Stromal cell of bone marrow (primary cell): Measurements from ENCODE around the gene SLC43A1.

Experiments used
- DNase-seq: peaks from one replicate; pipeline ENCODE4 v3.0.0-alpha.2; 2012; ENCODE audit warnings: low read depth

SLC43A1 gene

DNA sequence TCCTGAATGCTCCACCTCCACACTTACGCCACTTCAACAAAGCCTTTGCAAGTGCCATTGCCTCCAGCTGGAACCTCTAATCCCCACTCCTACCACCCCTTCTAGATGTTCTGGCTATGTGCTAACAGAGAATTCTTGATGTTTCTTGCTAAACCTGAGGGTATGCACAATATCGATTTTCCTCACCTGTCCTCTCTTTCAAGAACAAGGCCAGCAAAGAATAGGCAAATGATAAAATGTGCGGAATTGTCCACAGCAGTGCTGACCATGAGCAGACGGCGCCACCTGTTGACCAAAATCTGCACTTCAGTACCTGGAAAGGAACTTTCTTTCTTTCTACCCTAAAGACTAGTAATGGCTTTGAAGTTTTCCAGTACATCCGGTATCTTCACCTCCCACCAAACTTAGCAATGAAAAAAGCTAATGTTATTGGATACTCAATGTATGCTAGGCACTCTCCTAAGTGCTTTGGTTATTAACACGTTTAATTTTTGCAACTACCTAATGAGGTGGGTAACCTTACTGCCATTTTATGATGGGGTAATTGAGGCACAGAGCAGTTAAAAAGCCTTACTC, 11.6 kb upstream of the SLC43A1 start:
- DNase-seq, result peak; percentile 30

DNA sequence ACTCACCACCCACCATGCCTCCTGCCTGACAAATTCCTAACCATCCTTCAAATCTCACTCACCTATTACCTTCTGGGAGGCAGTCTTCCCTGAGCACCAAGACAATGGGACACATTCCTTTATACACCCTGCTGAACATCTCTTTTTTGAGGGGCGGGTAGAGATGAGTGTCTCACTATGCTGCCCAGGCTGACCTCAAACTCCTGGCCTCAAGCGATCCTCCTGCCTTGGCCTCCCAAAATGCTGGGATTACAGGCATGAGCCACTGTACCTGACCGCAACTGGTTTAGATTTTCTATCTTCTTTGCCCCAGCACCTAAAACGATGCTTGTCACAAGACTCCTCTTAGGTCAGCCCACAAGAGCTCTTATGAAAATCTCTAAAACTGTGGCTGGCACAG, 7.9 kb upstream of the SLC43A1 start:
- no peak for DNase-seq

DNA sequence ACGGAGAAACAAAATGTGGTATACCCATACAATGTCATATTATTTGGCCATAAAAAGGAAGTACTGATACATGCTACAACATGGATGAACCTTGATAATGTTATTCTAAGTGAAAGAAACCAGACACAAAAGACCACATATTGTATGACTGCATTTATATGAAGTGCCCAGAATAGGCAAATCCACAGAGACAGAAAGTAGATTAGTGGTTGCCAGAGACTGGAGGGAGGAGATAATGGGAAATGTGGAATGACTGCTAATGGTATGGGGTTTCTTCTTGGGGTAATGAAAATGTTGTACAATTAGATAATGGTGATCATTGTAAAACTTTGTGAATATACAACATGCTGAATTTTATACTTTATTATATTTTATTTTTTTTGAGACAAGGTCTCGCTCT, 5.6 kb upstream of the SLC43A1 start:
- DNase-seq, result no peak

DNA sequence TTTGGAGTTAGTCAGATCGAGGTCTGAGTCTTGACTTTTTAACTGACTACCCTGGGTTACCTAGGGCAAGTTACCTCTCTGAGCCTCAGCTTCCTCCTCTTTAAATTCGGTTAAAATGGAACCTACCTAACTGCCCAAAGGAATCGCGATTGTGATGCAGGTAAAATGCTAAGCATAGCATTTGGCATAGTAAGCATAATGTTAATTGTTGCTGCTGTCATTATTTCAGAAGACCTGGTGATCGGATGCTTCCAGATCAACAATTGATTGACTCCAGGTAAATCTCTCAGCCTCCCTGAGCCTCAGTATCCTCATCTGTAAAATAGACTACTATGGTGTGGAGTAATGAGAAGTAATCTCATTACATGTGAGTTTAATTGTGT, 550 bp upstream of the SLC43A1 start:
- no peak for DNase-seq

DNA sequence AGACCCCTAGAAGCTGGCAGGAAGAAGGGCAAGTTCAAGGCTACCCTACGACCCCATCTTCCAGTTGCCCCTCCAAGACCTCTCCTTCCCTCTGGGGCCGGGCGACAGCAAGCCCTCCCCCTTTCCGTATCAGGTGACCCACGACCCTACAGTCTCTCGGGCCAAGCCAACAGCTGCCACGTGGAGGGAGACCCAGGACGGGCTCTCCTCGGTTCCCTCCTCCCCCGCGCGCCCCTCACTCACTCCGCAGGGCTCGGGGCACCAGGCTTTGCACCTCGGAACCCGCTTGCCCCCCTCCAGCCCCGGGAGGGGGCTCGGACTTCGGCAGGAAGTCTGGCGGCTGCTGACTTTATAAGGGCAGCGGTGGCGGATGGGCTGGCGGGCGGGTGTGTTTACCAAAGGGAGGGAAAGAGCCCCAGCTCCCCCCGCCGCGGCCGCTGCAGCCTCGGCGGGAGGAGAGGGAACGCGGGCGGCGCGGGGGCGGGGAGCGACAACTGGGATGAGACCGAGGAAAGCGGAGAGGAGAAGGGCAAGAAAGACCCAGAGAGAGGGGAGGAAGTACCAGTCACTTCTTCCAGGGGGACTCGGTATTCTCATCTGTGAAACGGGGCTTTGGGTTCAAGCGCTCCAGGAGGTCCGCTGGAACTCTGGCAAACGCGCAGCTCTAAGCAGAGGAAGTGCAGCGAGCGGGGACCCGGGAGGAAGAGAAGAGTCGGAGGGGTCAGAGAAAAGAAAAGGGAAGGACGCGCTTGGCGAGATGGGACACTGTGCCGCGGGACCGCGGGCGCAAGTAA, 767 bp downstream of the SLC43A1 start:
- DNase-seq, result no peak

DNA sequence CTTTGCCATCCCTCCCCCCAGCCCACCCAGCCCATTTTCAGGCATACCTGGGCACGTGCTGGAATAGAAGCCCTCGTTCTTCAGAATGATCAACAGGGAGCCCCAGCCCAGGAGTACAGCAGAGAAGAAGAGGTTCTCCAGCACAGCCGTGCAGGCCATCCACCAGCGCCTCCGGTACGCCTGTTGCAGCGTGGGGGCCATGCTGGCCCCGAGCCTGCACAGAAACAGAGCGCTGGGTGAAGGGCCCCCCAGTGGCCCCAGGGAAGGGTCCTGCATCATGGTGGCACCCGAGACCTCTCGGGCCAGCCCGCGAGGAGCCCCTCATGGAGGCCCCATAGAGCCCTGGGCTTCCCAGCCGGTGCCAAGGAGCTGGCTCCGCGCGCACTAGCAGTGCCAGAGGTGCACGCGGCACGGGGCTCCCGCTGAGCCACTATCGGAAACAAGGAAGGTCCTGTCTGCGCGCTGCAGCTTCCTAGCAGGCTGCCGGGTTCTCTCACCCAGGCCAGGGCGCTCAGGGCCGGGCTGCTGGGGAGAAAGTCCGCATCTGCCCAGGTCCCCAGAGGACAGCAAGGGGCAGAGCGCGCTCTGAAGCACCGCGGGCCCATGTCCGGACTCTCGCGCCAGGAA, 1.5 kb downstream of the SLC43A1 start:
- DNase-seq, result no peak

DNA sequence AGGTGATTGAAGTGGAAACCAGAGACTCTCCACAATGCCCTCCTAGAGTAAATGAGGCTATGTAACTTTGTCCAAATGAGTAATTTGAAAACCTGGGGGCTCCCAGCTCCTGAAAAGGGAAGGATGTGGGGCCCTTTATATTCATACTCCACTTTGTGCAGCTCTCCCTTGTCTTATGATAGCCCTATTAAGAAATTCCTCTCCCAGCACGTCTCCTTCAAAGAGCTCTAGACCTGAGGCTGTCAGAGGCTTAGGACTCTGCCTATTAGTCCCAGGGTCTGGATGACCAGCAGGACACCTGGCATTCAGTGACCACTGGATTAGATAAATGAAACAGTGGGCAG, 2.1 kb downstream of the SLC43A1 start:
- DNase-seq, result no peak

DNA sequence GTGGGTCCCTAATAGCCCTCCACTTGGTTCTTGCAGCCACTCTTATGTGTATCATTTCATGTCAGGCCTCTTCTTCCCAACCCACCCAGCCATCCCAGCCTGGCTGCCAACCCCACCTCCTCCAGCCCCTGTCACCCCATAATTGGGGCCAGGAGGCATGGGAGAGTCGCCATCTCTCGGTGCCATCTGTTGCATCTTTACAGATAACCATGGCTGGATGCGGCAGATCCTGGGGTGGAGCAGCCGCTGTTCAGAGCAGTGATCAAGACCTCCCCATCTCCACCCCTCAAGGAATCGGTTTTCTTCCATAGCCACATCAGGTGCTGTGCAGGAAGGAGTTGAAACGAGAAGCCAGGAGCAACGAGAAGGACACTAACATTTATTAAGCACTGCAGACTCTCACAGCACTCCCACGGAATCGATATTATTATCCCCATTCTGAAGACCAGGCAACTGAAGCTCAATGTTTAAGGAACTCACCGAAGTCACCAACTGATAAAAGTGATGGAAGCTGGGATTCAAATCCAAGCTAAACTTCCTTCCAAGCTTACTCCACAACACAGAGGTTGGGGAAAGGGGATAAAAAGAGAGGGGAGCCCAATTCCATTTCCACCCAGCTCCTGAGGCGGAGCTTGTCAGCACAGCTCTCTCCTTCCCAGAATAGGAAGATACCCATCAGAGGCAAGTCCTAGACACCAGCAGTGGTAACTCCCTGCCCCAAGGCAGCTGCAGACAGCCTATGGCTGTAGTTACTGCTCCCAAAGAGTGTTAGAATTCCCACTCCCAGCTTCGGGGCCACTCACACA, 2.7 kb downstream of the SLC43A1 start:
- no peak for DNase-seq

DNA sequence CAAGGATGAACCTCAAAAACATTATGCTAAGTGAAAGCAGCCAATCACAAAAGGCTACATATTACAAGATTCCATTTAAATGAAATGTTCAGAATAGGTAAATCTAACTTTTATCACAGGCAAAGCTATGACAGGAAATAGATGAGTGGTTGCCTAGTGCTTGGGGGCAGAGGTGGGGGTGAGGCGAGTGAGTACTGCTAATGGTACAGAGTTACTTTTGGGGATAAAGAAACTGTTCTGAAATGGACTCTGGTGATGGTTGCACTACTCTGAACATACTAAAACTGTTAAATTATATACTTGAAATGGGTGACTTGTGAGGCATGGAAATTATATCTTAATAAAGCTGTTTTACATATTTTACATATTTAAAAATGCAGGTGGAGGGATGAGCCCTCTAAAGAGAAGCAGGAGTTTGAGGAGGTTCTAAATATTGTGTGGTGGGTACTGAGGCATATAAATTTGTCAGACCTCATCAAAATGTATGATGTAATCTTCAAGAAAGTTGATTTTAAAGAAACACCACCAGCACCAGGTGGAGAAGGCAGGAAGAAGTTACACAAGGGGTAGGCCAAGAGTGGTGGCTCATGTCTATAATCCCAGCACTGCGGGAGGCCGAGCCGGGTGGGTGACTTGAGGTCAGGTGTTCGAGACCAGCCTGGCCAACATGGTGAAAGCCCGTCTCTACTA, 3.6 kb downstream of the SLC43A1 start:
- DNase-seq, result no peak

DNA sequence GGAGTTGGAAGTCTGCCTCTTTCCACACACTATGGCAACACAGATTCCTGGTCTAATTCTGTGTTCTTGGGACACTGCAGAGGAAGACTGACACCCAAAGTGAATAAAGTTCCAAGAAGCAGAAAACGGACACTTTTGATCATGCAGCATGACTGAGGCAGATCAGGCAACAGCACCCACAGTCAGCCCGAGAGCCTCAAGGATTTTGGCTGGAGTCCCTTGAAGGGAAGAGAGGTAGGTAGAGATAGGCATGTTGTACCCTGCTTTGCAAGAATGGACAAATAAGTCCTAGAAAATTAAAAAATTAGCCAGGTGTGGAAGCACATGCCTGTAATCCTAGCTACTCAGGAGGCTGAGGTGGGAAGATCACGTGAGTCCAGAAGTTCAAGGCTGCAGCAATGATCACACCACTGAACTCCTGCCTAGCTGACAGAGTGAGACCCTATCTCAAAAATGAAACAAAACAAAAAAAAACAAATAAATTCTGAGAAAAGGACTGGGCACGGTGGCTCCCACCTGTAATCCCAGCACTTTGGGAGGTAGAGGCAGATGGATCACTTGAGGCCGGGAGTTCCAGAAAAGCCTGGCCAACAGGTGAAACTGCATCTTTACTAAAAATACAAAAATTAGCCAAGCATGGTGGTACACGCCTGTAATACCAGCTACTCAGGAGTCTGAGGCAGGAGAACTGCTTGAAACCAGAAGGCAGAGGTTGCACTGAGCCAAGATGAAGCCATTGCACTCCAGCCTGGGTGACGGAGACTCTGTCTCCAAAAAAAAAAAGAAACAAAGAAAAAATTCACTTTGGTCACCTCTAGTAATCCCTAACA, 6.9 kb downstream of the SLC43A1 start:
- DNase-seq, result no peak

DNA sequence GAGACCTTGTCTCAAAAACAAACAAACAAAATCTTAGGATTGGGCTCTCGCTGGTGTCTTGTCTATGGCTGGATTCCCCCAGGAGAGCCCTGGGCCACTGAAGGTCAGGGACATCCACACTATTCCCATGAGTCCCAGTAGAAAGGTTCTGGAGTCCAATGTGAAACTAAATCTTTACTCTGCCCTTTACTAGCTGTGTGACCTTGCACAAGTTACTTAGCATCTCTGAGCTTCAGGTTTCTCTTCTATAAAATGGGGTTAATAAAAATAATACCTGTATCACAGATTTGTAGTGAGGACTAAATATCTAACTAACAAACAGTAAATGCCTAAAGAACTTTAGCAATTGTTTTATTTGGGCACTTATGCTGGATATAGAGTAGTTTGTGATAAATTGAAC, 9.0 kb downstream of the SLC43A1 start:
- DNase-seq, result no peak

DNA sequence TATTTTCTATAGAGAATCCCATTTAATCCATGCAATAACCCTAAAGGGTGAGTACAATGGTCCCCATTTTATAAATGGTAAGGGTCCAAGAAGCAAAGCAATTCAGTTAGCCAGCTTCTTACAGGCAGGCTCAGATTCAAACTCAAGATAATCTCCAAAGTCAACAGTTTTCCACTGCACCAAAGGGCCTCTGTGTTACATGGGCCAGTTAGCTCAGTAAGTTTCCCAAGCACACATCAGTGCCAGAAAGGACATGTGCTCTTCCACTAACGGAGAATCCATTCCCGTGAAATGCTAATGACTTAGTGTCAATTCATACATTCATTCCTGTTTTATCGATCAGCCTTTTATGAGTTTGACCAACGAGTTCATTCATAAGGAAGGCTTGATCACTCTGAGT, 11.0 kb downstream of the SLC43A1 start:
- DNase-seq, result no peak

DNA sequence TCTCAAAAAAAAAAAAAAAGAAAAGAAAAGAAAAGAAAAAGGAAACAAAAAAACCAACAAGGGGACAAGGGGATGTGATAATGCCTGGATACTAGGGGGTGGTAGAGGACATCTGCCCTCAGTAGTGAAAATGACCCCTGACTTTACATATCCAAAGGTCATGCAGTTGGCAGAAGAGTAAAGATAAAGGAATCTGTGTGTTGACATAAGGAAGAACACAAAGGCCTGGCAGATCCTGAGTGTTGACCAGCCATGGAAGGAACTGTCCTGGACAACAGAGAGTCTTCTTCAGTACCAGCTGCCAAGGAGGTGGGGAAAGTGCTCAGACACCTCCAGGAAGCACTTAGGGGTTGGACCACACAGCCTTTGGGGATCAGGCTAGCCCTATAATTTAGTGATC, 12.6 kb downstream of the SLC43A1 start:
- no peak for DNase-seq

DNA sequence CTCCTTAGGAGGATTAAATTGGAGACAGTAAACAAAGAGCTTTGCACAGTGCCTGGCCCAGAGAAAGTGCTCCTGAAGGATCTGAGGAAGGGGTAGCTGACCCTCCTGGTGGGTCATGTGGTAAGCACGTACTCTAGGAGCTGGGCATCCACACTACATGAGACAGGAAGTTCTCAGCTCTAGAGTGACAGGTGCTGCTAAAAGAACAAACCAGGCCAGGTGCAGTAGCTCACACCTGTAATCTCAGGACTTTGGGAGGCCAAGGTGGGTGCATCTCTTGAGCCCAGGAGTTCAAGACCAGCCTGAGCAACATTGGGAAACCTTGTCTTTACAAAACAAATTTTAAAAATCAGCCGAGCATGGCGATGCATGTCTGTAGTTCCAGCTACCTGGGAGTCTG, 13.1 kb downstream of the SLC43A1 start:
- DNase-seq, result no peak

DNA sequence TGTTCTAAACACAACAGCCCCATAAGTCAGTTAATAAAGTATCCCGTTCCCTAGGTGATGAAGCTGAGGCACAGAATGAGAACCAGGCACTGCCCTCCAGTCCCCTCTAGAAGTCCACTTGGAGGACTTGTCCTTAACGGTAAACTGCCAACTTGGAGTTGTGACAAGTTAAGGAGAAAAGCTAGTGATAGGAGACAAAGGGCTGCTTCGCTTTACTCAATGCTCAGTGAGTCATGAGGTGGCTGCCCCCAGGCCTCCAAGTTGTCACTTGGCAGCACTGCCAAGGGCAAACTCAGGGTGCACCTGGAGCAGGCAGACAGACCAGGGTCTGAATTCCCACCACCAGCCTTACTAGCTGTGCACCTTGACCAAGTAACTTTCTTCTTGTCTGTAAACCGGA, 13.5 kb downstream of the SLC43A1 start:
- DNase-seq, result no peak

DNA sequence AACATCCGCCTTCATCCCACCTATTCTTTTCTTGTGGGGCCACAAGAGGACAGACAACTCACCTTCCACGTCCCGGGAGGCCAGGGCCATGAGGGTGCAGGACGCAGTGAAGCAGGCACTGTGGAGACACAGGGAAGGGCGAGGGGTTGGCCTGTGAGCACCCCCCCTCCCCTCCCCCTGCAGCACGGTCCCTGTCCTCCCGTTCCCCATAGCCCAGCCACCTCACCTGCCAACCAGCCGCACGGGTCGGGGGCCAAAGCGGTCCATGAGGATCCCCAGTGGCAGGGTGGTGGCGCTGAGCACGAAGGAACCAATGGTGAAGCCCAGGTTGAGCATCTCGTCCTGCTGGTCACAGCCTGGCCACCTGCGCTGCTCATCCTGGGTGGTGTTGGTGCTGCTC, 14.6 kb downstream of the SLC43A1 start:
- DNase-seq, result no peak

DNA sequence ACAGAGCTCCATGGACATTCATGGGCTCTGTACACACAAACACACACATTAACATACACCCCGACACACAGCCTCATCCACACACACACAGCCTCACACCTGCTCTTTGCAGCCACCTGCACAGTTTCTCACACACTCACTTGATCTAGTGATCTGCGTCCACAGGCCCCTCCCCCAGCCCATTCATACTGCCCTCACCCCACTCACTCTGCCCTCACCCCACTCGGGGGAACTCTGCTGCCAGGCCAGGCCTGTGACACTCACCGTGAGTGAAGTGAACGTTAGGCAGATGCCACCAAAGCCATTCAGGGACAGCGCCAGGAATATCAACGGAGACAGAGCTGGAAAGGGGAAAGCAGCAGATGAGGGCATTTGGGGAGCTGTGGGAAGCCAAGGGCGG, 15.0 kb downstream of the SLC43A1 start:
- no peak for DNase-seq

DNA sequence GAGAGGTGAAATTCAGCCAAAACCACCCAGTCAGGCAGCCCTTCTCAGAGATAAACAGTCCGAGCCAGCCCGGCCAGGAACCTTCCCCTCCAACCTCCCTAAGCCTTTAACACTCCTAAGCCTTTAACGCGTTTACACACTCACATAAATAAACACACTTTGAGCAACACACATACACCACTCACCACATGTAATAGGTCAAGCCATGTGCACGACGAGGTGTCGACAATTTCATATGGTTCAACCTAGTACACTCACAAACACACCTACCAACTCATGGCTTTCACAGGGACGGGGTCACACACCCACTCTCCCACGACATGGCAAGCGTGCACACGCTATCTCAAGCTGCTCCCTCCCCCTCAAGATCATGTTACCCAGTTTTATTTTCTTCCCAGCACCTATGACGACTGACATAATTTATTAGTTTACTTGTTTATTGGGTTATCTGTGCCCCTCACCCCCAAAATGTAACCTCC, 15.5 kb downstream of the SLC43A1 start:
- no peak for DNase-seq

DNA sequence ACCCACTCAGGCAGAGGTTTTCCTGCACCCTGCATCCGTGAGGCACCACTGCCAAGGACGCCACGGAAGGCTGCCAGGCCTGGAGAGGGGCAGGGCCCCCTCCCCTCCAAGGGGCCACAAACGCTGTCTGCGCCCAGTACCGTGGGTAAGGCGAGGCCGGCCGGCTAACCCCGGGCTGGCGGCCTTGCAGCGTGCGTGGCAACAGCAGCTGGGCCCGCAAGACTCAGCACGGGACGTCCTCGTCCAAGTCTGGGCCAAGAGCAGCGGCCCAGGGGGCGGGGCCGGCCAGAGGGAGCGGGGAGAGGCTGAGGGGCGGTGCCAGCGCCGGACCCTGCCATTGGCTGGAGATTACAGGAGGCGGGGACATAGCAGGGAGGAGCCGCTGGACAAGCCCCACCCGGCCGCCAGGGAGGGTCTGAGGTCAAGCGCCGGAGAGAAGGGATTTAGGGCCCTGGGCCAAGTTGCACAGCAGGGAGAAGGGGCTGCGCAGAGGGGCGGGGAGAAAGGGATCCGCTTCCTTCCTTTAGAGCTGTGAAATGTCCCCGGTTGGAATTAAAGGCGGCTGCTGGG, 16.0 kb downstream of the SLC43A1 start:
- DNase-seq, result peak; percentile 79

DNA sequence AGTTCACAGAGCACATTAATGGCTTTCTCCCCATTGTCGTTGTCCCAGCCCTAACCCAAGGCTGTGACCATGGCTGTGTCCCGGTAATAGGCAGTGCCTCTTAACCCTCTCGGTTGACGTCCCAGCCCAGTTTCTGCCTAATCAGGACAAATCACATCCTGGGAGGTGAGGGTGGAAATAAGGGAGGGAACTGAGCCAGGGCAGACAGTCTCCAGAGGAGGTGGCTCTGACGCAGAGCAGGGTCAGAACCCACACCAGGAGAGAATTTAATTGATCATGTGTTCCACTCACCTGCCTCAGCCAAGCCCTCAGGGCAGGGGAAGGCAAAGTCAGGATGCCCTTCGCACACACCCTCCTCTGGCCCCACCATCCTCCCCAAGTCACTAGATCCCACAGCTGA, 17.0 kb downstream of the SLC43A1 start:
- no peak for DNase-seq
